GM21619 (cell line): ENCODE data around the gene LRRC4C.

ENCODE experiments used
- ATAC-seq: cut with Tn5 transposase; IDR thresholded peaks from one replicate; pipeline ENCODE4 v1.9.1; 2021; ENCODE audit not compliant: unreplicated experiment

LRRC4C gene

DNA sequence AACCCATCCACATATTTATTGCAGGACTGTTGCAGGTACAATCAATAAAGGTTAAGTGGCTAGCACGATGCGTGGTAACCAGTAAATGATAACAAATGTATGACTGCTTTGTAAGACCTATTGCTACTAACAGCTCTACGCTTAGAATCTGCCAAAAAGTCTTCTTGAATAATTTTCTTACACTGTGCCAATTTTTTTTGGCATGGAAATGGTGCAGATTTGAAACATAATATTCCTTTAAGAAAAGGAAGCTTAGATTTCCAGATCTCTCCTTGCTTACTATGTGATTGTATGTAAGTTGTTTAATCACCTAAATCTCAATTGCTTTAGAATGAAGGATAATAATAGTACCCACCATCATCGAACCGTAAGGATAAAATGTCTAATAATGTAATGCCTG lies 192.0 kb downstream of the LRRC4C start:
- no peak for ATAC-seq

DNA sequence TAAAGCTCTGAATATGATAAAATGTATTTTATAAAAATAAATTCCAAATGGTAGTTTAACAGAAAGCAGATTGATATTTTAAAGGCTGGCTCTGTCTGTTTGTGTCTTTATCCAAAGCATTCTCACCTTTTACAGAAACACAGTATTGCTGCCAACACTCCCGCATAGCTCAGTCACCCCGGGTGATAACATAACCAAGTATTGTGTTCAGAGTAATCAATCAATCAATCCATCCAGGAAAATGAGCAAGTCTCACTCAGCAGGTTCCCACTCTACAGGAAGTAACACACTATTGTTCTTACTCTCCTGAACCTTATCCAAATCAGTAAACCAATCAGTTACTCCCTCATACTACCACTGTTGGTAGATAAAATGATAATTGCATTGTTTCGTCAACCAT lies 203.4 kb downstream of the LRRC4C start:
- no peak for ATAC-seq

DNA sequence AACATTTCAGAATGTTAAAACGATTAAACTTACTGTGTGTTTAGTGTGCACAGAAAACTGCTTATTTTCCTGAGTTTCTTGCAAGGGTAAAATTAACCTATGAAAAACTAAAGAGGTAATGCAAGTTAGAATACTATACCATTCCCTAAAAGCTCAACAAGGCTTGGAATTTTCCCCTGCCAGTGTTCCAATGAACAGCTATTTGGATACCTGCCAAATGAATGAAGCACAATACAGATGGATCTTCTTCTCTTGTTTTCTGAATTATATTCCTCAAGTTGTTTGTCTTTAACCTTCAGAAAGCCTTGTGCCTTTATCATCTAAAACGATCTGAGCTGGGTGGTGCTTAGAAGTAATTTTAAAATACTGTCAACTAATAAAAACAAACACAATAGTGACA lies 204.5 kb downstream of the LRRC4C start:
- no peak for ATAC-seq

DNA sequence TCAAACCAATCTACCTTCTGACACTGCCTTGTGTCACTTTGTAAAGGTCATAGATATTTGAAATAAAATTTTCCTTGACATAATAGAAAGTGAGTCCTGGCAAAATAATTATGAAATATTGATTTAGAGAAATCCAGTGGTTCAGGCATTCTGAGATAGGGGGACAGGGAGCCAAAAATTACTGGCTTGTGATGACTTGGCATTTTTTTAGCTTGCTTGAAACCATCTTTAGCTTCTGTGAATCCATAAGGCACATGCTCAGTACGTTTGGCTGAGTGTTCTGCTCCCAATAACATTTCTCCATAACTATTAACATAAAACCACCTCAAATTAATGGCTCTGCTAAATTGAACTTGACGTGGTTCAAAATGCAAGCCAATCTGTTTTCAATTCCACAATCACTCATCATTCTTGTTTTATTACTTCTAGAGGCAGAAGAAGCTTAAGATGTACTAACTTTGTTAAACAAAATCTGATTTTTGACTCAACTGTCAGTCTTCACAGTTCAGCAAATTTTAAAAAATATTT lies 209.0 kb downstream of the LRRC4C start:
- ATAC-seq: no peak

GRCh38 chr11:41247621-41248020 lies 211.8 kb downstream of the LRRC4C start:
- ATAC-seq: no peak

- no peak for ATAC-seq
These were observed 213.1 kb downstream of the LRRC4C start for GRCh38 chr11:41246399-41246745.

DNA sequence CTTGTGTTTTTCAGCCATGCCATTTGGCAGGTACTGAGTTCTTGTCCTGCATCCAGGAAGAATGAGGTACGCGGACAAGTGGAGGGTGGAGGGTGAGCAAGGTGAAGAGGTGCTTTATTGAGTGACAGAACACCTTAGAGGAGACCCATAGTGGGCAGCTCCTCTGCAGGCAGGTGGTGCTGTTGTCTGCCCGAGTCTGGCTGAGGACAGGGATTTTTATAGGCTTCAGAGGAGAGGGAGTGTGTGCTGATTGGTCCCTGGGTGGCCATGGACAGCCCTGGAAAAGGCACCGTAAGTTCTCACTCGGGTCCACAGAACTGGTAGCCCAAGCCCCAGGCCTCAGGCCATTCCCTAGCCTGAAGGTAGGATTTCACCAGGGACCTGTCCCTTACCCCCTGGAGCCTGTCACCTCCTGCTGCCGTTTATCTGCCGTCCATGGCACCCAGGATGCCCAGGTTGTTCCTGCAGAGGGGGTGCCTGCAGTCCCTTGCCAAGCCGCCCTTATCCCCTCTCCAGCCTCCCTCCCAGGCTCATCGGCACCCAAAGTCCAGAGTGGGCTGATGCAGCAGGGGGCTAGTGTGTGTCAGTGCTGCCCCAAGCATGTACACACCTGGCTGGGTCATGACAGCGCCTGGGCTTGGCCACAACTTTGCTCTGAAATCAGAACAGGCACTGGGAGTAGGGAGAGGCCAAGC lies 213.6 kb downstream of the LRRC4C start:
- ATAC-seq: no peak

GRCh38 chr11:41245184-41245583 lies 214.3 kb downstream of the LRRC4C start:
- no peak for ATAC-seq

DNA sequence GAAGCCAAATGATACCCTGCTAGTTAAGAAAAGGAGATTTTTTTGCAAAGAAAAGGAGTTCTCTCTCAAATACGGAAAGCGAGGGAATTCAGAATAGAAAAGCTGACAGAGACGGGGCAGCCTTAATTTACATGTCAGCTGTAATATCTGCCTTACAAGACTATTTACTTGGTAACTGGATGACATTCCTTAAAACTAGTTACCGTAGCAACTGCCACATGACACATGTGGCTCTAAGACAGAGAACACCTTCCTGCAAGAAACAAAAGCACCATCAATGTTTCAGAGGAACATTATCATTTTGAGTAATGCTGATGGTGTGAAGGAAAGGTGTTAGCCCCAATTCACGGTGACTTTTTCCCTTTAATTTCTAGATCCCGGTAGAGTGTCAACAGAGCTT lies 222.1 kb downstream of the LRRC4C start:
- no peak for ATAC-seq

DNA sequence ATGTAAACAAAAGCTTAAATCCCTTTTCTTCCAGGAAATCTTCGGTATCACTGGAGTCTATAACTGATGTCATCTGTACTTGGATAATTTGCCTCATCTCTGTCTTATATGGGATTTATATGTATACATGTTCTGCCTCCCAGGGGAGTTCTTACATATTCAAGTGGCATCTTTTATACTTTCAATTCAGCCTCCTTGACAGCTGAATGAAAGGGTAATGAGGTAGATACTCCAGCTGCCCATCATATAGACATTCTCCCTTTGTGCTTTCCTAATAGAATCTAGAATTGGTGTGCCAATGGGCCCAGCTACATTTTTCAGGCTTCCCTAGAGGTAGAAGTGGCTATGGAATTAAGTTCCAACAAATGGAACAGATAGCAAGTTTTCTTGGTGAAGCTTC lies 223.8 kb downstream of the LRRC4C start:
- ATAC-seq: no peak

DNA sequence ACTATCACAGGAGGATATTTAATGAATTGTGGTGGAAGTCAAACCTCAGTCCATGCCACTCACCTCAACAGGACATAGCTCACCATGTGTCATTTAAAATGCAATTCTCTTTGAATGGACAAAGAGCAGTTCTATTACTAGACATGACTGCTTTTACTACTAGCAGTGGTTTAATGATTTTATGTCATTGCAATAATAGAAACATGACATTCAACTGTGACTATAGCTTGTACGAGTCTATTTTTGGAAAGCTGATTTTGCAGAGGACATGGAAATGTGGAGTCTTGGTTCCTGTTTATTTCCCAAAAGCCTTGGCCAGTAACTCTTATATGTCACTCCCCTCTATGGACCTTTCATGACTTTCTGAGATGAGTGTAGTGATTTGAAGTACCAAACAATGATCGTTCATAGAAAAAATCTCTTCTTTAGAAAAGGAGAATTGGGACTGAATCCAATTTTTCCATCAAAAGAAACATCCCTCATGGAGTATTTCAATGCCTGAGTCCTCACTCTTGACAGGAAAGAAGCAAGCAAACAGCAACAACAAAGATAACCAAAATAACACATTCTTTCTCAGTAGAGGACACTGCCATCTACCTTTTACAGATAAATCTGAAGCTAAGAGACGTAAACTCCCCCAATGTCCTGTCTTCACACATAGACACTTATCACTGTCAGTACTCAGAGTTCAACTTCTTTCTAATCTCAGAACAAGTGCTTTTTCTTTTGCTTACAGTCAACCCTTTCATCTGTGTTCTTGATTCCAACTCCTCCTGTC lies 233.4 kb downstream of the LRRC4C start:
- ATAC-seq: no peak

DNA sequence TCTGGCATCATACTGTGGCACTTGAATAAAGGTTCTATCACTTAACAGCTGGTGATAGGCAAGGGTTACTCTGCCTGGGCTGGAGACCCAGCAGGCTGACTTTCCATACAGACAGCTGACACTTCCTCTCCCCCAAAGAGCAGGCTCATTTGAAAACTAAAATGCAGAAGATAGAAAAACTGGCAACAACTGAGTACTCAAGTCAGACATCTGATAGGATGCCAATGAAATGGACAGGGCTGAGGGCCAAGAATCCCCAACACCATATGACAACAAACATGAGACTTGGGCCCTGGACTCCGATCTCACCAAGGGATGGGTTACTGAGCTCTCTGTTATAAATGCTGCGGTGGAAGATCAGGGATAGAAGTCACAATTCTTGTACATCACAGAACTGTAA lies 237.2 kb downstream of the LRRC4C start:
- ATAC-seq: no peak

DNA sequence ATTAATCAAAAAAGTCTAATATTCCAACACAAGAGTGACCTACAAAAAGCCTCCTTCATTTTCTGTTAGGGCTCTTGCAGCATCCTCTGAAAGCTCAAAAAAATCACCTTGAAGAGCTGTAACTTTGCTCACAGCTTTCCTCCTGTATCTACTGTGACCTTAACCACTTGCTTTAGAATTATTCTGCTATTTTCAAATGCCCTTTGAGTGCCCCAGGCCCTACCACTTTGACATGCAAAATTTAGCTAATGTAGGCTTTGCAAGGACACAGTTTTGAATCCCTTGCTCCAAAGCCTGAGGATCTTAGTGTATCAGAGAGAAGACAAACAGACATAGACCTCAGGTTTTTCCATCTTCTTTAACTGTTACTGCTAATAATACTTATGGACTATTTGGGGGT lies 253.1 kb downstream of the LRRC4C start:
- no peak for ATAC-seq

DNA sequence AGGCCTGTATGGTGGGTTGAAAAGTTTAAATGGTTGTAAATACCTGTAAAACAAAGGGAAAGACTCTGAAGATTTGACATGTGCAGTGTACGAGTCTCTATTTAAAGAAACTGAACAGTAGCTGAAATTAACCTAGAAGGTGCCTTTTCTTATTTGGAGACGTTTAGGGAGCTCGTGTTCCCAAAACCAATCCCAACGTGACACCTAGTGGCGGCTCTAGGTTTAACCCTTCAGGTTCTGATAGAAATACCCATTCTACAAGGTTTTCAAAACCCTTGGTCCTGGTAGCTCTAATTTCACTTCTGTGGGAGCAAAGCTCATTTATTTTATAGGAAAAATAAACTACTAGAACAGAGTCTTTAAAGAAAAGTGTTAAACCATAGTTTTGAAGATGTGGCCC lies 258.3 kb downstream of the LRRC4C start:
- no peak for ATAC-seq

GRCh38 chr11:41190437-41191082 lies 268.9 kb downstream of the LRRC4C start:
- no peak for ATAC-seq

GRCh38 chr11:41189701-41190436 lies 269.6 kb downstream of the LRRC4C start:
- no peak for ATAC-seq

DNA sequence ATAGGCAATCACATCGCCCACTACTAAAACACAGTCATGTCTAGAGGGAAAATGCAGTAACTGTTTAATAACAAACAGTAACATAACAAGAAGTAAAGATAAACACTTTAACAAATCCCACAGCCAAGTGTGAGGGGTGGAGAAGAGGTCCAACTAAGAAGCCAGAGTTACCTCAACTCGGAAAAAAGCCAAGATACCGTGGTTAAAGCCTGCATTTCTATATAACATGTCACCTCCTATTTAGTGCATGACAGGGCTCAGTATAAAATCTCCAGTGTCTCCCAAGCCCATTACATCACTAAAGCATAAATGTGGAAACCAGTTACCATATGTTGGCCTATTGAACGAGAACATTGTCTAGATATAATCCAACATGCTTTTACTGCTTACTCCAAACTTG lies 281.7 kb downstream of the LRRC4C start:
- no peak for ATAC-seq

GRCh38 chr11:41175304-41175972 lies 284.0 kb downstream of the LRRC4C start:
- ATAC-seq: no peak

- ATAC-seq: no peak
These were observed 313.1 kb downstream of the LRRC4C start for GRCh38 chr11:41146326-41146725.

DNA sequence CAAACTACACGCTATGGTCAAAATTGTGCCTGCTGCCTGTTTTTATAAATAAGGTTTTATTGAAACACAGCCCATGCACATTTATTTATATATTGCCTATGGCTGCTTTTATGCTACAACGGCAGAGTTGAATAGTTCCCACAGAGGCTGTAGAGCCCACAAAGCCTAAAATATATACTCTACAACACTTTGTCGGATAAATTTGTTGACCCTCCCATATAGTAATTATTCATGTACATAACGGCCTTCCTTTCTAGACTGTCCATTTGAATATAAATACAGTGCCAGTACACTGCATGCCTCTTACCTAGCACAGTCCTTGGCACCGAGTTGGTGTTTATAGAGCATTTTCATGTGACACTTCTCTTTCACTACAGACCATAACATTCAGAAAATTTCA lies 314.0 kb downstream of the LRRC4C start:
- ATAC-seq: no peak

GRCh38 chr11:41134971-41135370 lies 324.5 kb downstream of the LRRC4C start:
- ATAC-seq: no peak
